Measurements from ENCODE around the gene KSR2.

KSR2 gene

DNA sequence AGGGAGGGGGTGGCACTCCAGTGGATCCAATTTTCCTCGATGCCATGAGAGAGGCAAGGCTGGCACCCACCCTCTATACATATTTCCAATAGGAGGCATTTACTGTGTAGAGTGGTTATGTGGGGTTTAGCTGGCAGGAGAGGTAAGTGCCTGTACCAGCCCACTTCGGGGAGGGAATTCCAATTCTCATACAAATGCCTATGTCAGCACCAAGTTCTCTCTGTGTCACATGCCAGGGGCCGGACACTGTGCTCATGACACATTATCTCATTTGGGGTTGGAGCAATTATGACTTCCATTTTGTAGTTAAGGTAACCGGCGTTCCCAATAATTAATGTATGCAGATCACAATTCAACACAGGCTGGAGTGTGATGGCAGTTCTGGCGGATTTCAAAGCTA, 284.3 kb downstream of the KSR2 start:
- Histone ChIP-seq H3K27me3 (ENCODE audit: control insufficient read depth, insufficient read depth, low read length) (no peaks in the 10 kb centered on the region), H3K4me3 (ENCODE audit: low read depth, low read length) (no peak overlapping the region)

DNA sequence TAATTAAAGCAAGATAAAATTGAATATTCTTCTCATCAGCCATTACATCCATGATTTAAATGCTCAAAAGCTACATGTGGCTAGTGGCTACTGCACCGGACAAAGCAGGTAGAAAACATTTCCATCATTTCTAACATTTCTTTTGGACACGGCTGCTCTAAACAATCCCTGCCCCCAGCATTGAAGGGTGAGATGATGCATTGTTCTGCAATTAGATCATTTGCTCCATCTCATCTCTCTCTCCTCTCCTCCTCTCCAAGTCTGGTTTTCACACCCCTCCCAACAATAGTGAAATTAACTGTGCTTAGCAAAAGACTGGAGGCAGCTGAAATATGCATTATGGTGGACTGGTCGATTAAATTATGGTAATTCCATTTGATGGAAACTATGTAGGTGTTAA, 288.5 kb downstream of the KSR2 start:
- no peak overlapping the region for H3K27ac ChIP-seq
- no peaks in the 10 kb centered on the region for H3K27me3 ChIP-seq (ENCODE audit: control insufficient read depth, insufficient read depth, low read length)

More for the DNA sequence above, 284.3 kb downstream of the KSR2 start:
- H3K27ac ChIP-seq, result no peak overlapping the region
- no peak overlapping the region for H2AFZ ChIP-seq
- H3K36me3 ChIP-seq (ENCODE audit: control insufficient read depth, insufficient read depth, low read length), result no peaks in the 10 kb centered on the region
- TF ChIP-seq, protein P1, sequence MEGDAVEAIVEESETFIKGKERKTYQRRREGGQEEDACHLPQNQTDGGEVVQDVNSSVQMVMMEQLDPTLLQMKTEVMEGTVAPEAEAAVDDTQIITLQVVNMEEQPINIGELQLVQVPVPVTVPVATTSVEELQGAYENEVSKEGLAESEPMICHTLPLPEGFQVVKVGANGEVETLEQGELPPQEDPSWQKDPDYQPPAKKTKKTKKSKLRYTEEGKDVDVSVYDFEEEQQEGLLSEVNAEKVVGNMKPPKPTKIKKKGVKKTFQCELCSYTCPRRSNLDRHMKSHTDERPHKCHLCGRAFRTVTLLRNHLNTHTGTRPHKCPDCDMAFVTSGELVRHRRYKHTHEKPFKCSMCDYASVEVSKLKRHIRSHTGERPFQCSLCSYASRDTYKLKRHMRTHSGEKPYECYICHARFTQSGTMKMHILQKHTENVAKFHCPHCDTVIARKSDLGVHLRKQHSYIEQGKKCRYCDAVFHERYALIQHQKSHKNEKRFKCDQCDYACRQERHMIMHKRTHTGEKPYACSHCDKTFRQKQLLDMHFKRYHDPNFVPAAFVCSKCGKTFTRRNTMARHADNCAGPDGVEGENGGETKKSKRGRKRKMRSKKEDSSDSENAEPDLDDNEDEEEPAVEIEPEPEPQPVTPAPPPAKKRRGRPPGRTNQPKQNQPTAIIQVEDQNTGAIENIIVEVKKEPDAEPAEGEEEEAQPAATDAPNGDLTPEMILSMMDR (IDR thresholded peaks at IDR 0.05), result no peak
- H3K9ac ChIP-seq, result no peak overlapping the region
- H3K4me2 ChIP-seq (ENCODE audit: low read length), result no peak overlapping the region
- peaks cover 8% of the 10 kb centered on the region for H3K4me1 ChIP-seq
- no peaks in the 10 kb centered on the region for H3K79me2 ChIP-seq
- no peaks in the 10 kb centered on the region for H3K9me3 ChIP-seq (ENCODE audit: control insufficient read depth, low read length)

DNA sequence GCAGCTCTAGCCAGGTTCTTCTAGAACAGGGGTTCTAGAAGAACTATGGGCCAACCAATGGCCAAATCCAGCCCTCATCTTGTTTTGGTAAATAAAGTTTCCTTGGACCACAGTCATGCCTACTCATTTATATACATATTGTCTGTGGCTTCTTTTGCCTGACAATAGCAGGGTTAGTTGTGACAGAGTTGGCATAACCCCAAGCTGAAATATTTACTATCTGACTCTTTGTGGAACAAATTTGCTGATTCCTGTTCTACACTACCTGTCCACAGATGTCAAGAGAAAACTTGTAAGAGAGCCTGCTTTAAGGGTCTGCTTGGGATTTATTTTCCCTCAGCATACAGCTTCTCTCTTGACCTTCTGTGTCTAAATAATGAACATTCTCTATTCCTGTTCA, 289.0 kb downstream of the KSR2 start:
- no peak overlapping the region for H3K9ac ChIP-seq
- H3K9me3 ChIP-seq (ENCODE audit: control insufficient read depth, low read length), result no peaks in the 10 kb centered on the region
- H3K4me2 ChIP-seq (ENCODE audit: low read length), result no peak overlapping the region
- no peak overlapping the region for H3K4me3 ChIP-seq (ENCODE audit: low read depth, low read length)
- H3K4me1 ChIP-seq, result no peaks in the 10 kb centered on the region
- no peak overlapping the region for H3K27ac ChIP-seq
- no peak overlapping the region for H2AFZ ChIP-seq
- TF ChIP-seq, protein P1 (IDR thresholded peaks at IDR 0.05), result no peak
- H3K36me3 ChIP-seq (ENCODE audit: control insufficient read depth, insufficient read depth, low read length), result no peaks in the 10 kb centered on the region
- H3K79me2 ChIP-seq, result no peaks in the 10 kb centered on the region
- no peaks in the 10 kb centered on the region for H3K27me3 ChIP-seq (ENCODE audit: control insufficient read depth, insufficient read depth, low read length)

More for the DNA sequence above, 288.5 kb downstream of the KSR2 start:
- Histone ChIP-seq H3K36me3 (ENCODE audit: control insufficient read depth, insufficient read depth, low read length) (no peaks in the 10 kb centered on the region), H2AFZ (no peak overlapping the region), H3K4me1 (peaks cover 3% of the 10 kb centered on the region), H3K79me2 (no peaks in the 10 kb centered on the region), H3K4me2 (ENCODE audit: low read length) (no peak overlapping the region), H3K9ac (no peak overlapping the region), H3K9me3 (ENCODE audit: control insufficient read depth, low read length) (no peaks in the 10 kb centered on the region), H3K4me3 (ENCODE audit: low read depth, low read length) (no peak overlapping the region)
- TF ChIP-seq, protein P1 (IDR thresholded peaks at IDR 0.05), result no peak

DNA sequence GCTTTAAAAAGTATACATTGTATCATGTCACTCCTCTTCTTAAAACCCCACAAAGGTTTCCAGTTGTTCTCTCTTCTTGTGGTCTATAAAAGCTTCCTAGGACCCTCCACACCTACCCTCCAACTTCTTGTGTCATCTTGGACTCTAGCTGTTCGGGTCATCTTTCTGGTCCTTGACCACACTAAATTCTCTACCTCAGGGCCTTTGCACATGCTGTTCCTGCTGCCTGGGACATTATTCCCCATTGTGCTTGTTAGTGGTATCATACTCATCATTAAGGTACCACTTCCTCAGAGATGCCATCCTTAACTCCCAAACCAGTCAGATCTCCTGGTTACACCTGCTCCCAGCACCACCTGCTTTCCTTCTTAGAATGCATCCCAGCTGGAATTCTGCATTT, 294.0 kb downstream of the KSR2 start:
- no peak overlapping the region for H3K27ac ChIP-seq
- H2AFZ ChIP-seq, result no peak overlapping the region
- H3K79me2 ChIP-seq, result no peaks in the 10 kb centered on the region
- H3K36me3 ChIP-seq (ENCODE audit: control insufficient read depth, insufficient read depth, low read length), result no peaks in the 10 kb centered on the region
- no peak overlapping the region for H3K4me2 ChIP-seq (ENCODE audit: low read length)
- no peaks in the 10 kb centered on the region for H3K4me1 ChIP-seq
- no peak overlapping the region for H3K4me3 ChIP-seq (ENCODE audit: low read depth, low read length)
- H3K27me3 ChIP-seq (ENCODE audit: control insufficient read depth, insufficient read depth, low read length), result no peaks in the 10 kb centered on the region
- H3K9ac ChIP-seq, result no peak overlapping the region
- no peaks in the 10 kb centered on the region for H3K9me3 ChIP-seq (ENCODE audit: control insufficient read depth, low read length)
- TF ChIP-seq, protein P1 (IDR thresholded peaks at IDR 0.05), result no peak

DNA sequence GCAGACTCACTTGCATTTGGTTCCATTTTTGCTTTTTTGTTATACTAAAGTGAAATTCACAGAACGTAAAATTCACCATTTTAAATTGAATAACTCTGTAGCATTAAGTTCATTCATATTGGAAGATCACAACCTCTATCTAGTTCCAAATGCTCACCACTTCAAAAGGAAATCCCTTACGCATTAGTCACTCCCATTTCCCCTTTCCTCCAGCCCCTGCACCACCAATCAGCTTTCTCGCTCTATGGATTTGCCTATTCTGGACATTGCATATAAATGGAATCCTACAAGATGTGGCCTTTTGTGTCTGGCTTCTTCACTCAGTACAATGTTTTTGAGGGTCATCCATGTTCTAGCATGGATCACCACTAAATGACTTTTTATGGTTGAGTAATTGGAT, 294.5 kb downstream of the KSR2 start:
- no peaks in the 10 kb centered on the region for H3K36me3 ChIP-seq (ENCODE audit: control insufficient read depth, insufficient read depth, low read length)
- no peaks in the 10 kb centered on the region for H3K27me3 ChIP-seq (ENCODE audit: control insufficient read depth, insufficient read depth, low read length)
- H3K79me2 ChIP-seq, result no peaks in the 10 kb centered on the region
- no peak overlapping the region for H3K9ac ChIP-seq
- H3K4me3 ChIP-seq (ENCODE audit: low read depth, low read length), result no peak overlapping the region
- H3K9me3 ChIP-seq (ENCODE audit: control insufficient read depth, low read length), result no peaks in the 10 kb centered on the region
- no peak overlapping the region for H2AFZ ChIP-seq
- no peaks in the 10 kb centered on the region for H3K4me1 ChIP-seq
- H3K27ac ChIP-seq, result no peak overlapping the region
- H3K4me2 ChIP-seq (ENCODE audit: low read length), result no peak overlapping the region
- TF ChIP-seq, protein P1 (IDR thresholded peaks at IDR 0.05), result no peak

Measured in parathyroid adenoma (tissue), 2 donors.